ENCODE measurements around the gene GFRA1.

Gene GFRA1

DNA sequence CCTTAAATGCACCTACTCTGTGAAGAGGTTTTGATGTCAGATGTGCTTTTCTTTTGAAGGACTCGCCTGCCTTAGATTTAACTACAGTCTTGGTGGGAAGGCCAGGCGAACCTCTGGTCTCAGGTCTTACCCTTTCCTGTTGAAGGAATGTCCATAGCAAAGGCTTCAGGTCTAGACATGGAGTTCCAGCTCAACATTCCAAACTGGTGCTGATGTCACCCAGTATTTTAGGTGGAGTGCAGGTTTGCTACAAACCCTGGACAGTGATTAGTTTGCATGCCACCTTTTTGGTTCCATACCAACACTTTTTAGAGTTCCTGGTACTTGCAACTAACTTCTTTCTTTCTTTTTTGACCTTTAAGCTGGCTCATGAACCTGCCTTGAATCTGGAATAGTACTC is 258.7 kb downstream of the GFRA1 start:
- ATAC-seq (ENCODE audit: low read depth) (no peak), DNase-seq (ENCODE audit: low spot score) (no peak)
- H3K27me3 ChIP-seq (ENCODE audit: insufficient read depth, poor library complexity, severe bottlenecking) = no peaks in the 10 kb centered on the region
- no peak overlapping the region for H3K4me3 ChIP-seq (ENCODE audit: severe bottlenecking)
- no peaks in the 10 kb centered on the region for H3K4me1 ChIP-seq (ENCODE audit: insufficient read depth, poor library complexity, severe bottlenecking)
- TF ChIP-seq, protein P1, sequence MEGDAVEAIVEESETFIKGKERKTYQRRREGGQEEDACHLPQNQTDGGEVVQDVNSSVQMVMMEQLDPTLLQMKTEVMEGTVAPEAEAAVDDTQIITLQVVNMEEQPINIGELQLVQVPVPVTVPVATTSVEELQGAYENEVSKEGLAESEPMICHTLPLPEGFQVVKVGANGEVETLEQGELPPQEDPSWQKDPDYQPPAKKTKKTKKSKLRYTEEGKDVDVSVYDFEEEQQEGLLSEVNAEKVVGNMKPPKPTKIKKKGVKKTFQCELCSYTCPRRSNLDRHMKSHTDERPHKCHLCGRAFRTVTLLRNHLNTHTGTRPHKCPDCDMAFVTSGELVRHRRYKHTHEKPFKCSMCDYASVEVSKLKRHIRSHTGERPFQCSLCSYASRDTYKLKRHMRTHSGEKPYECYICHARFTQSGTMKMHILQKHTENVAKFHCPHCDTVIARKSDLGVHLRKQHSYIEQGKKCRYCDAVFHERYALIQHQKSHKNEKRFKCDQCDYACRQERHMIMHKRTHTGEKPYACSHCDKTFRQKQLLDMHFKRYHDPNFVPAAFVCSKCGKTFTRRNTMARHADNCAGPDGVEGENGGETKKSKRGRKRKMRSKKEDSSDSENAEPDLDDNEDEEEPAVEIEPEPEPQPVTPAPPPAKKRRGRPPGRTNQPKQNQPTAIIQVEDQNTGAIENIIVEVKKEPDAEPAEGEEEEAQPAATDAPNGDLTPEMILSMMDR (IDR thresholded peaks at IDR 0.05; ENCODE audit: poor library complexity, severe bottlenecking) = no peak
- no peaks in the 10 kb centered on the region for H3K36me3 ChIP-seq (ENCODE audit: low read depth)
- no peak overlapping the region for H3K27ac ChIP-seq (ENCODE audit: poor library complexity, severe bottlenecking)
- no peaks in the 10 kb centered on the region for H3K9me3 ChIP-seq (ENCODE audit: severe bottlenecking)

DNA sequence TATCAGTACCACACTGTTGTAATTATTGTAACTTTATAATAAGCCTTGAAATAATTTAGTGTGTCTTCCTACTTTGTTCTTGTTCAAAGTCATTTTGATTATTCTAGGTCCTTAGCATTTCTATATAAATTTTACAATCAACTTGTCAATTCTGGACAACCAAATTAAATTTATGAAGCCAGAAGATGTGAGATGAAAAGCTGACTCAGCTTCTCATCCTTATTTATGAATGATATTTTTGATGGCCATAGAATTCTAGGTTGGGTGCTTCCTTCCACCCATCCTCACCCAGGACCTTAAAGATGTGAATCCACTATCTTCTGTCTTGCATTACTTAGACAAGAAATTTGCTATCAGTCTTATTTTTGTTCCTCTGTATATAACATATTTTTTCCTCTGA is 261.1 kb downstream of the GFRA1 start:
- H3K36me3 ChIP-seq (ENCODE audit: low read depth) = no peaks in the 10 kb centered on the region
- no peaks in the 10 kb centered on the region for H3K9me3 ChIP-seq (ENCODE audit: severe bottlenecking)
- H3K27me3 ChIP-seq (ENCODE audit: insufficient read depth, poor library complexity, severe bottlenecking) = no peaks in the 10 kb centered on the region
- TF ChIP-seq, protein P1 (IDR thresholded peaks at IDR 0.05; ENCODE audit: poor library complexity, severe bottlenecking) = no peak
- H3K4me3 ChIP-seq (ENCODE audit: severe bottlenecking) = no peak overlapping the region
- H3K4me1 ChIP-seq (ENCODE audit: insufficient read depth, poor library complexity, severe bottlenecking) = no peaks in the 10 kb centered on the region
- no peak overlapping the region for H3K27ac ChIP-seq (ENCODE audit: poor library complexity, severe bottlenecking)
- DNase-seq (ENCODE audit: low spot score) = no peak
- no peak for ATAC-seq (ENCODE audit: low read depth)

DNA sequence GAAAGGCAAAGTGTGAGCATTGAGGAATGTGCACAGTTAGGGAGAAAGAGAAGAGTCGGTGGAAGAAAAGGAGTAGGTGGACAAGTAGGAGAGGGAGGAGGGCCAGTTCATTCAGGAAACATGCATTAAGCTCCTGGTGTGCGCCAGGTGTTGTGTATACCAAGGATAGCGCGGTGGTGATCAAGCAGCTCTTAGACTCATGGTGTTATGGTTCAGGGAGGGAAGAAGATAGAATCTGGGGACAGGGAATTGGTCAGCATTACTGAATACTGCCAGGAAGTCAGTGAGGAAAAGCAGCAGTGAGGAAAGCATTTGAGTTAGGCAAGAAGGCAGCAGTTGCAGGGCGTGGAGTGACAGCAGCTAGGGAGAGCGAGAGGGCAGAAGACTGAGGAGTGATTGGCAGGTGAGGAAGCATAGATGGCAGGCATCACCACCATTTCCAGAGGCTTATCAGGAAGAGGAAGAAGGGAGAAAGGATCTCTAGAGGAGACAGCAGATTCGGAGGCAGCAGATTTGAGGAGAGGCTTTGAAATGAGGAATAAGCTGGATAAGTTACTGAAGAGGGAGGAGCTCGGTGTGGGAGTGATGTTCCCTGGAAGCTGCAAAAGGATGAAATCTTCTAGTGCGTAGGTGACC is 265.6 kb downstream of the GFRA1 start:
- H3K36me3 ChIP-seq (ENCODE audit: low read depth) = no peaks in the 10 kb centered on the region
- H3K27ac ChIP-seq (ENCODE audit: poor library complexity, severe bottlenecking) = no peak overlapping the region
- DNase-seq (ENCODE audit: low spot score) (no peak), ATAC-seq (ENCODE audit: low read depth) (no peak)
- no peaks in the 10 kb centered on the region for H3K9me3 ChIP-seq (ENCODE audit: severe bottlenecking)
- H3K4me1 ChIP-seq (ENCODE audit: insufficient read depth, poor library complexity, severe bottlenecking) = no peaks in the 10 kb centered on the region
- no peaks in the 10 kb centered on the region for H3K27me3 ChIP-seq (ENCODE audit: insufficient read depth, poor library complexity, severe bottlenecking)
- TF ChIP-seq, protein P1 (IDR thresholded peaks at IDR 0.05; ENCODE audit: poor library complexity, severe bottlenecking) = no peak
- no peak overlapping the region for H3K4me3 ChIP-seq (ENCODE audit: severe bottlenecking)
